HG03457 (cell line): Measurements from ENCODE around the gene ZMAT3.

Source experiments
- ATAC-seq: cut with Tn5 transposase; IDR thresholded peaks from one replicate; pipeline ENCODE4 v1.9.1; 2021; ENCODE audit warnings: moderate number of reproducible peaks; ENCODE audit not compliant: unreplicated experiment

Gene ZMAT3

GRCh38 chr3:179027326-179027900, 44.2 kb downstream of the ZMAT3 start:
- ATAC-seq = no peak

GRCh38 chr3:179026636-179027035, 45.0 kb downstream of the ZMAT3 start:
- no peak for ATAC-seq

GRCh38 chr3:179021119-179021903, 50.3 kb downstream of the ZMAT3 start:
- ATAC-seq = no peak

GRCh38 chr3:179020112-179020511, 51.5 kb downstream of the ZMAT3 start:
- ATAC-seq = no peak

GRCh38 chr3:179018808-179019207, 52.8 kb downstream of the ZMAT3 start:
- ATAC-seq = no peak

- peak; percentile 66 for ATAC-seq
These were observed 54.5 kb downstream of the ZMAT3 start for GRCh38 chr3:179016979-179017670.

GRCh38 chr3:179015551-179016020, 56.0 kb downstream of the ZMAT3 start:
- peak; percentile 41 for ATAC-seq

- ATAC-seq = no peak
These were observed 65.9 kb downstream of the ZMAT3 start for GRCh38 chr3:179005706-179006105.

- ATAC-seq = no peak
These were observed 66.4 kb downstream of the ZMAT3 start for GRCh38 chr3:179005213-179005612.

GRCh38 chr3:179000659-179001058, 71.0 kb downstream of the ZMAT3 start:
- no peak for ATAC-seq

GRCh38 chr3:179000144-179000543, 71.5 kb downstream of the ZMAT3 start:
- peak; percentile 51 for ATAC-seq

- ATAC-seq = no peak
These were observed 75.2 kb downstream of the ZMAT3 start for GRCh38 chr3:178996399-178996798.

GRCh38 chr3:178990293-178990692, 81.3 kb downstream of the ZMAT3 start:
- ATAC-seq = no peak

- no peak for ATAC-seq
These were observed 81.8 kb downstream of the ZMAT3 start for GRCh38 chr3:178989821-178990220.

- ATAC-seq = no peak
These were observed 83.9 kb downstream of the ZMAT3 start for GRCh38 chr3:178987745-178988144.

- ATAC-seq = no peak
These were observed 85.2 kb downstream of the ZMAT3 start for GRCh38 chr3:178986456-178986855.

GRCh38 chr3:178982137-178982536, 89.5 kb downstream of the ZMAT3 start:
- ATAC-seq = peak; percentile 98

- ATAC-seq = no peak
These were observed 96.3 kb downstream of the ZMAT3 start for GRCh38 chr3:178975320-178975719.

GRCh38 chr3:178971614-178972013, 100.0 kb downstream of the ZMAT3 start:
- no peak for ATAC-seq

- peak; percentile 81 for ATAC-seq
These were observed 102.5 kb downstream of the ZMAT3 start for GRCh38 chr3:178969004-178969700.
